IMR-90 (cell line): ENCODE results near the gene B3GAT1. TPM values are rescaled to one million over a fixed set of nuclear protein-coding genes. Genes with fewer than 3 reads are reported as not detected.

ENCODE experiments used
- ATAC-seq: fragments of 200-7000 bp; cut with Tn5 transposase; 2 replicates; pipeline ENCODE4 v1.9.1; 2020; ENCODE audit warnings: low read depth, mild to moderate bottlenecking, moderate library complexity
- BruUV-seq: library from RNA; stranded (reverse); fragments of 400-500 nt; replicated peaks from 2 replicates; lab custom pipeline; 2021; lab: Mats Ljungman, UMichigan
- CTCF ChIA-PET: fragments of 300-600 bp; formaldehyde crosslinking; extraction: SDS; loops from one replicate; lab custom pipeline; 2021; ENCODE audit warnings: antibody characterized with exemption; lab: Yijun Ruan, JAX
- POLR2A ChIA-PET: fragments of 300-600 bp; sonication (Branson Sonifier 250); formaldehyde crosslinking; loops from one replicate; lab custom pipeline; 2022; ENCODE audit warnings: antibody characterized with exemption; ENCODE audit not compliant: unreplicated experiment; lab: Charles Lee
- DNase-seq: peaks from one replicate; pipeline ENCODE4 v3.0.0; 2013
- H2AFZ ChIP-seq: replicated peaks from 2 replicates; pipeline ENCODE3; 2013; ENCODE audit warnings: low read length, mild to moderate bottlenecking; ENCODE audit not compliant: poor library complexity
- H2AK5ac ChIP-seq: 2 replicates; pipeline ENCODE4 v1.6.1; 2013; ENCODE audit warnings: low read depth, low read length, inconsistent platforms
- H2AK9ac ChIP-seq: replicated peaks from 2 replicates; pipeline ENCODE3; 2013; ENCODE audit warnings: mild to moderate bottlenecking, low read depth, low read length, moderate library complexity; ENCODE audit not compliant: poor library complexity
- H2BK120ac ChIP-seq: 2 replicates; pipeline ENCODE4 v1.6.1; 2013; ENCODE audit warnings: low read depth, low read length, inconsistent platforms
- H2BK15ac ChIP-seq: 3 replicates; pipeline ENCODE4 v1.6.1; 2013; ENCODE audit warnings: low read depth, low read length, inconsistent platforms
- H2BK20ac ChIP-seq: 2 replicates; pipeline ENCODE4 v1.6.1; 2013; ENCODE audit warnings: low read depth, mild to moderate bottlenecking, inconsistent platforms, low read length, moderate library complexity
- H2BK5ac ChIP-seq: 2 replicates; pipeline ENCODE4 v1.6.1; 2013; ENCODE audit warnings: mild to moderate bottlenecking, low read depth, low read length, inconsistent platforms; ENCODE audit not compliant: poor library complexity, severe bottlenecking
- H3K14ac ChIP-seq: replicated peaks from 2 replicates; pipeline ENCODE4 v1.6.1; 2013; ENCODE audit warnings: low read depth, low read length, inconsistent platforms
- H3K18ac ChIP-seq: 2 replicates; pipeline ENCODE4 v1.6.1; 2013; ENCODE audit warnings: low read depth, low read length, control low read depth
- H3K23ac ChIP-seq: 2 replicates; pipeline ENCODE4 v1.6.1; 2013; ENCODE audit warnings: low read depth, low read length, inconsistent platforms
- H3K27ac ChIP-seq: 2 replicates; pipeline ENCODE4 v1.5.1; 2013; ENCODE audit warnings: mild to moderate bottlenecking, control low read depth, low read length; ENCODE audit not compliant: insufficient read depth
- H3K27me3 ChIP-seq: 2 replicates; pipeline ENCODE4 v1.6.1; 2013; ENCODE audit warnings: low read length; ENCODE audit not compliant: control insufficient read depth, insufficient read depth
- H3K36me3 ChIP-seq: 2 replicates; pipeline ENCODE4 v1.6.1; 2013; ENCODE audit warnings: low read length, mixed read lengths; ENCODE audit not compliant: control insufficient read depth, insufficient read depth
- H3K4ac ChIP-seq: 2 replicates; pipeline ENCODE4 v1.6.1; 2013; ENCODE audit warnings: low read depth, low read length, inconsistent platforms
- H3K4me1 ChIP-seq: 2 replicates; pipeline ENCODE4 v1.6.1; 2013; ENCODE audit warnings: low read length, mixed read lengths; ENCODE audit not compliant: control insufficient read depth, insufficient read depth
- H3K4me2 ChIP-seq: 2 replicates; pipeline ENCODE4 v1.6.1; 2013; ENCODE audit warnings: low read depth, mild to moderate bottlenecking, control low read depth, low read length, moderate library complexity
- H3K4me3 ChIP-seq: 2 replicates; pipeline ENCODE4 v1.5.1; 2013; ENCODE audit warnings: low read depth, mild to moderate bottlenecking, control low read depth, low read length, moderate library complexity; ENCODE audit not compliant: insufficient read depth
- H3K56ac ChIP-seq: 2 replicates; pipeline ENCODE4 v1.6.1; 2013; ENCODE audit warnings: low read length, inconsistent platforms; ENCODE audit not compliant: insufficient read depth; ENCODE audit errors: extremely low read depth
- H3K79me1 ChIP-seq, 2 experiments: 2 replicates each; pipeline ENCODE4 v1.6.1; 2013; ENCODE audit warnings: low read length in 2 of 2, inconsistent platforms in 1 of 2, low read depth in 1 of 2
- H3K9ac ChIP-seq: 2 replicates; pipeline ENCODE4 v1.6.1; 2013; ENCODE audit warnings: low read depth, low read length, control low read depth
- H3K9me1 ChIP-seq: 2 replicates; pipeline ENCODE4 v1.6.1; 2013; ENCODE audit warnings: low read length, inconsistent platforms; ENCODE audit not compliant: insufficient read depth
- H3K9me3 ChIP-seq: 2 replicates; pipeline ENCODE4 v1.6.1; 2013; ENCODE audit warnings: low read length; ENCODE audit not compliant: control insufficient read depth, insufficient read depth
- H4K20me1 ChIP-seq: 2 replicates; pipeline ENCODE4 v1.6.1; 2013; ENCODE audit warnings: low read length, inconsistent platforms; ENCODE audit not compliant: insufficient read depth
- H4K5ac ChIP-seq: 2 replicates; pipeline ENCODE4 v1.6.1; 2013; ENCODE audit warnings: mild to moderate bottlenecking, low read depth, low read length, control low read depth
- H4K8ac ChIP-seq, 2 experiments: 2 replicates each; pipeline ENCODE4 v1.6.1; 2013; ENCODE audit warnings: low read depth in 2 of 2, low read length in 2 of 2, control low read depth in 1 of 2, inconsistent platforms in 1 of 2
- H4K91ac ChIP-seq: 2 replicates; pipeline ENCODE4 v1.6.1; 2013; ENCODE audit warnings: low read depth, low read length, inconsistent platforms; ENCODE audit not compliant: insufficient read depth
- BHLHE40 ChIP-seq: fragments of 150-350 bp; IDR thresholded peaks from 2 replicates; pipeline ENCODE4 v1.6.1; 2016; ENCODE audit warnings: mild to moderate bottlenecking, low read depth, low read length
- CEBPB ChIP-seq: IDR thresholded peaks from 2 replicates; pipeline ENCODE4 v1.6.1; 2012; ENCODE audit warnings: low read depth, low read length, improper control_type of control experiment
- CHD1 ChIP-seq: IDR thresholded peaks from 2 replicates; pipeline ENCODE4 v1.6.1; 2012; ENCODE audit warnings: low read depth, low read length, improper control_type of control experiment
- FOS ChIP-seq: fragments of 150-350 bp; IDR thresholded peaks from 2 replicates; pipeline ENCODE4 v1.6.1; 2016; ENCODE audit warnings: low read depth, low read length
- MAFK ChIP-seq: IDR thresholded peaks from 2 replicates; pipeline ENCODE4 v1.6.1; 2012; ENCODE audit warnings: low read depth, low read length, improper control_type of control experiment
- MAZ ChIP-seq: IDR thresholded peaks from 2 replicates; pipeline ENCODE4 v1.6.1; 2012; ENCODE audit warnings: low read depth, mild to moderate bottlenecking, low read length, improper control_type of control experiment, moderate library complexity, borderline replicate concordance
- MXI1 ChIP-seq: IDR thresholded peaks from 2 replicates; pipeline ENCODE4 v1.6.1; 2012; ENCODE audit warnings: low read depth, mild to moderate bottlenecking, low read length, moderate library complexity, borderline replicate concordance
- NFE2L2 ChIP-seq: fragments of 150-350 bp; IDR thresholded peaks from 2 replicates; pipeline ENCODE4 v1.6.1; 2016; ENCODE audit warnings: low read depth, mild to moderate bottlenecking, low read length
- POLR2A ChIP-seq: IDR thresholded peaks from 2 replicates; pipeline ENCODE4 v1.6.1; 2012; ENCODE audit warnings: mild to moderate bottlenecking, low read depth, low read length
- RAD21 ChIP-seq: IDR thresholded peaks from 2 replicates; pipeline ENCODE4 v1.6.1; 2012; ENCODE audit warnings: low read length, improper control_type of control experiment
- RCOR1 ChIP-seq: IDR thresholded peaks from 2 replicates; pipeline ENCODE4 v1.6.1; 2012; ENCODE audit warnings: mild to moderate bottlenecking, low read length, improper control_type of control experiment; ENCODE audit not compliant: insufficient replicate concordance
- RFX5 ChIP-seq: IDR thresholded peaks from 2 replicates; pipeline ENCODE4 v1.8.0; 2012; ENCODE audit warnings: low read depth, mild to moderate bottlenecking, low read length, moderate library complexity
- SMC3 ChIP-seq: fragments of 150-350 bp; IDR thresholded peaks from 2 replicates; pipeline ENCODE4 v1.6.1; 2016; ENCODE audit warnings: low read depth, mild to moderate bottlenecking, antibody characterized with exemption, low read length, moderate library complexity
- WGBS, 2 experiments: methylation state at CpG; one replicate each; pipeline versions ENCODE4 v1.1.5 to v1.1.7; 2013; ENCODE audit warnings: missing lambda C conversion rate in 2 of 2; ENCODE audit not compliant: insufficient read length in 1 of 2; ENCODE audit errors: extremely low coverage in 2 of 2; 5-methylcytosine and 5-hydroxymethylcytosine counted together
- dilution Hi-C: fragments of 300-500 bp; cut with HindIII; formaldehyde crosslinking; loops from one replicate; pipeline ENCODE4 v1.14.3; 2018; ENCODE audit warnings: low sequenced_read_pairs; ENCODE audit not compliant: unreplicated experiment
- in situ Hi-C: fragments of 300-500 bp; cut with MboI; formaldehyde crosslinking; loops from 3 replicates; pipeline ENCODE4 v1.14.3; 2019; ENCODE audit warnings: low sequenced_read_pairs, inconsistent platforms, mixed read lengths
- intact Hi-C: fragments of 100-400 bp; cut with micrococcal nuclease; formaldehyde crosslinking; loops from 2 replicates; pipeline ENCODE4 v1.10.0; 2022
- polyA plus RNA-seq, 3 experiments: library from polyadenylated mRNA; depleted of rRNA; stranded (reverse); fragments of >200 nt; gene quantifications; 2 replicates each; pipeline ENCODE4 v1.2.3, GENCODE V29; 2012; ENCODE audit warnings: low replicate concordance in 1 of 3
- total RNA-seq: library from RNA; depleted of rRNA; stranded (reverse); fragments of >200 nt; gene quantifications from 2 replicates; pipeline ENCODE4 v1.2.3, GENCODE V29; 2012
- TF ChIP-seq, protein P1 (sequence below): fragments of 150-350 bp; IDR thresholded peaks from 2 replicates; pipeline ENCODE4 v1.6.1; 2017; ENCODE audit warnings: mild to moderate bottlenecking, antibody characterized with exemption, low read length, low read depth
- TF ChIP-seq, protein P2 (sequence below): conservative IDR thresholded peaks from 2 replicates; pipeline ENCODE4 v1.5.1; 2012; ENCODE audit warnings: mild to moderate bottlenecking, low read depth, low read length, improper control_type of control experiment
- TF ChIP-seq, protein P3 (sequence below): fragments of 150-350 bp; IDR thresholded peaks from 2 replicates; pipeline ENCODE4 v1.6.1; 2016; ENCODE audit warnings: low read depth, mild to moderate bottlenecking, low read length, moderate library complexity, borderline replicate concordance

B3GAT1 gene
- total and polyA plus RNA-seq, 2 of the 4 experiments (the other 2 are of a cell fraction): not detected

DNA sequence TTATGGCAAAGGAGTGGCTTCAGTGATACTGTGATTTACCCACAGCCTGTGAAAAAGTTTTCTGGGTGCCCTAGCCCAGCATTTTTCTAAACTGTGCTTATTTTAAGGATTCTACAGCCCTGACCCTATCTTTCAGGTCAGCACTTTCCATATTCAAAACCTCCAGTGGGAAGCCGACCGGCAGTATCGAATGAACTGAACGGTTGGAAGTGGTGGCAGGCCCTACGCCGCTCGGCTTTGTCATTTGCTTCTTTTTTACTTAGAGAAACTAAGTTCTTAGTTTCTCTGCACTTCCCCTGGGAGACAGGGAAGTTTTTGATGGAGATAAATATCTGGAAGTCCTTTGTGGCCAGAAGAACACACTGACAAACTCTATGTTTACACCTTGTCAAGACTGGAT is 79.3 kb downstream of the B3GAT1 start:
- Histone ChIP-seq H3K4me2 (no peak overlapping the region), H2AFZ (no peak overlapping the region), H4K91ac (no peak overlapping the region), H3K36me3 (no peaks in the 10 kb centered on the region), H2AK9ac (no peak overlapping the region), H4K8ac (no peak overlapping the region), H3K27me3 (peaks cover 14% of the 10 kb centered on the region), H2BK120ac (no peak overlapping the region), H3K23ac (no peak overlapping the region), H3K79me1 (no peaks in the 10 kb centered on the region), H3K4ac (no peak overlapping the region), H2BK20ac (no peak overlapping the region), H3K4me1 (no peaks in the 10 kb centered on the region), H2AK5ac (no peak overlapping the region), H4K5ac (no peak overlapping the region), H3K9me1 (no peaks in the 10 kb centered on the region), H3K56ac (no peak overlapping the region), H3K9me3 (no peaks in the 10 kb centered on the region), H3K27ac (no peak overlapping the region), H3K18ac (no peak overlapping the region), H2BK15ac (no peak overlapping the region), H3K14ac (no peak overlapping the region), H3K4me3 (no peak overlapping the region), H3K9ac (no peak overlapping the region), H4K20me1 (no peaks in the 10 kb centered on the region), H2BK5ac (no peak overlapping the region)
- dilution Hi-C loops (no loop called here), intact Hi-C loops (no loop called here), in situ Hi-C loops (no loop called here)
- no peak for TF ChIP-seq POLR2A
- no peak for TF ChIP-seq SMC3
- no peak for TF ChIP-seq FOS
- no peak for TF ChIP-seq RFX5
- no peak for TF ChIP-seq CEBPB
- TF ChIP-seq RCOR1: no peak
- TF ChIP-seq BHLHE40: no peak
- TF ChIP-seq, protein P1, sequence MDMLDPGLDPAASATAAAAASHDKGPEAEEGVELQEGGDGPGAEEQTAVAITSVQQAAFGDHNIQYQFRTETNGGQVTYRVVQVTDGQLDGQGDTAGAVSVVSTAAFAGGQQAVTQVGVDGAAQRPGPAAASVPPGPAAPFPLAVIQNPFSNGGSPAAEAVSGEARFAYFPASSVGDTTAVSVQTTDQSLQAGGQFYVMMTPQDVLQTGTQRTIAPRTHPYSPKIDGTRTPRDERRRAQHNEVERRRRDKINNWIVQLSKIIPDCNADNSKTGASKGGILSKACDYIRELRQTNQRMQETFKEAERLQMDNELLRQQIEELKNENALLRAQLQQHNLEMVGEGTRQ: no peak
- no peak for TF ChIP-seq MXI1
- TF ChIP-seq MAZ: no peak
- no peak for TF ChIP-seq RAD21
- no peak for TF ChIP-seq NFE2L2
- no peak for TF ChIP-seq CHD1
- TF ChIP-seq, protein P2, sequence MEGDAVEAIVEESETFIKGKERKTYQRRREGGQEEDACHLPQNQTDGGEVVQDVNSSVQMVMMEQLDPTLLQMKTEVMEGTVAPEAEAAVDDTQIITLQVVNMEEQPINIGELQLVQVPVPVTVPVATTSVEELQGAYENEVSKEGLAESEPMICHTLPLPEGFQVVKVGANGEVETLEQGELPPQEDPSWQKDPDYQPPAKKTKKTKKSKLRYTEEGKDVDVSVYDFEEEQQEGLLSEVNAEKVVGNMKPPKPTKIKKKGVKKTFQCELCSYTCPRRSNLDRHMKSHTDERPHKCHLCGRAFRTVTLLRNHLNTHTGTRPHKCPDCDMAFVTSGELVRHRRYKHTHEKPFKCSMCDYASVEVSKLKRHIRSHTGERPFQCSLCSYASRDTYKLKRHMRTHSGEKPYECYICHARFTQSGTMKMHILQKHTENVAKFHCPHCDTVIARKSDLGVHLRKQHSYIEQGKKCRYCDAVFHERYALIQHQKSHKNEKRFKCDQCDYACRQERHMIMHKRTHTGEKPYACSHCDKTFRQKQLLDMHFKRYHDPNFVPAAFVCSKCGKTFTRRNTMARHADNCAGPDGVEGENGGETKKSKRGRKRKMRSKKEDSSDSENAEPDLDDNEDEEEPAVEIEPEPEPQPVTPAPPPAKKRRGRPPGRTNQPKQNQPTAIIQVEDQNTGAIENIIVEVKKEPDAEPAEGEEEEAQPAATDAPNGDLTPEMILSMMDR: no peak
- TF ChIP-seq, protein P3, sequence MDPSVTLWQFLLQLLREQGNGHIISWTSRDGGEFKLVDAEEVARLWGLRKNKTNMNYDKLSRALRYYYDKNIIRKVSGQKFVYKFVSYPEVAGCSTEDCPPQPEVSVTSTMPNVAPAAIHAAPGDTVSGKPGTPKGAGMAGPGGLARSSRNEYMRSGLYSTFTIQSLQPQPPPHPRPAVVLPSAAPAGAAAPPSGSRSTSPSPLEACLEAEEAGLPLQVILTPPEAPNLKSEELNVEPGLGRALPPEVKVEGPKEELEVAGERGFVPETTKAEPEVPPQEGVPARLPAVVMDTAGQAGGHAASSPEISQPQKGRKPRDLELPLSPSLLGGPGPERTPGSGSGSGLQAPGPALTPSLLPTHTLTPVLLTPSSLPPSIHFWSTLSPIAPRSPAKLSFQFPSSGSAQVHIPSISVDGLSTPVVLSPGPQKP: no peak
- no peak for TF ChIP-seq MAFK
- CTCF ChIA-PET: no interaction called here
- no peak for DNase-seq
- POLR2A ChIA-PET: no interaction called here
- no CpG with 5 or more reads among the region's 7 CpGs for WGBS, 2 experiments
- no peak for ATAC-seq
- no TSS peak for BruUV-seq
